GM12801 (cell line): ENCODE measurements around the gene ATG16L1.

Source experiments
- CTCF ChIP-seq: IDR thresholded peaks from one replicate; pipeline ENCODE4 v1.5.1; 2011; ENCODE audit warnings: control low read depth; ENCODE audit not compliant: insufficient read length; ENCODE audit errors: extremely low read depth

Gene ATG16L1

GRCh38 chr2:233228376-233228775 lies 23.1 kb upstream of the ATG16L1 start:
- no peak for TF ChIP-seq CTCF

GRCh38 chr2:233233618-233234230 lies 17.7 kb upstream of the ATG16L1 start:
- no peak for TF ChIP-seq CTCF

- no peak for TF ChIP-seq CTCF
Measured at GRCh38 chr2:233234264-233234663, 17.2 kb upstream of the ATG16L1 start.

- no peak for TF ChIP-seq CTCF
Measured at GRCh38 chr2:233234996-233235395, 16.5 kb upstream of the ATG16L1 start.

- no peak for TF ChIP-seq CTCF
Measured at GRCh38 chr2:233235977-233236376, 15.5 kb upstream of the ATG16L1 start.

- TF ChIP-seq CTCF, result no peak
Measured at GRCh38 chr2:233236820-233237589, 14.5 kb upstream of the ATG16L1 start.

- TF ChIP-seq CTCF, result no peak
Measured at GRCh38 chr2:233240897-233241296, 10.6 kb upstream of the ATG16L1 start.
